D721Med (cell line): ENCODE data around the gene RIPOR1.
"Not testable (repeated sequence)": the region's sequence is repeated elsewhere in the genome, so short reads cannot be mapped to it uniquely, and the experiment has no call there.

Experiments used
- DNase-seq: peaks from one replicate; pipeline ENCODE4 v3.0.0; 2011; ENCODE audit warnings: low spot score; ENCODE audit not compliant: insufficient read length
- FAIRE-seq: peaks from 2 replicates; lab custom pipeline; 2011; peaks lifted over from hg19 to GRCh38; lab: Jason Lieb, UNC
- TF ChIP-seq, protein P1 (sequence below): IDR thresholded peaks from 2 replicates; pipeline ENCODE4 v1.5.1; 2012; ENCODE audit warnings: mild to moderate bottlenecking, control low read depth; ENCODE audit not compliant: insufficient read depth; ENCODE audit errors: missing control alignments

The RIPOR1 gene

DNA sequence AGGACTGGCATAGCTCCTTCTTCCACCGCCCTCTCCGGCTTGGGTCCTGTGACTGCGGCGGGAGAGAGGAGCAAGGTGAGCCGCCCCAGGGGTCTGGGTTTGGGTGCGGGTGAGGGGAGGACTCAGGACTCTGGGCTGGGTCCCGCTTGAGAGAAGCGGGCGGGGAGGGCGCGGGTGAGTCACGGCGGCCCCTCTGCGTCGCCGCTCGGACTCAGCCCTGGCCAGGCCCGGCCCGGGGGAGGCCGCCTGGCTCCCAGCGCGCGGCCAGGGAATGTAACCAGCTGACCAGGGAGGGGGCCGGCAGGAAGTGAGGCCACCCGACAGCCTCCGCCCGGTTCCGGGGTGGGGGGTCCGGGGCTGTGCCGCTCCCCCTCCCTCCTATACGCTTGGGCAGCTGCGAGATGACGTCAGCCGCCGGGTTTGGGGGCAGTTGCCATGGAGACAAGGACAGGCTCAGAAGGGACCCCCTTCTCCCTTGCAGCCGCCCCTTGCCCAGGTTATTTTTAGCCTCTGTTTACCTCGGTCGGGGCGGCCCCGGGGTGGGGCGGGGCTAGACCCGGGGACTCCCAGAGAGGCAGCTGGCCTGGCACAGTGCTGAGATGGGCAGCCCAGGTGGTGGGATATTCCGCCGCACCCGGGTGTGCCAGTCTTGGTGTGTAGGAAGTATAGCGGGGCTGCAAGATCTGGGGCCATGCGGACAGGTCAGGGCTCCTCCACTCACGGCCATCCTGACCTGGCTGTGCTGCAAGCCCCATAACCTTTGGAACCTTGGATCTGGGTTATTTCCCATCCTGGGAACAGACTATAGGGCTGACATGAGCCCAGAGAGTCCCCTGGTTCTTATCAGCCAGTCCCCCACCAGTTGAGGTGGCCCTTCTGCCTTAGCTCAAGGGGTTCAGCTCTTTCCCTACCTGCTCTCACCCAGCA is 1.6 kb downstream of the RIPOR1 start:
- TF ChIP-seq, protein P1, sequence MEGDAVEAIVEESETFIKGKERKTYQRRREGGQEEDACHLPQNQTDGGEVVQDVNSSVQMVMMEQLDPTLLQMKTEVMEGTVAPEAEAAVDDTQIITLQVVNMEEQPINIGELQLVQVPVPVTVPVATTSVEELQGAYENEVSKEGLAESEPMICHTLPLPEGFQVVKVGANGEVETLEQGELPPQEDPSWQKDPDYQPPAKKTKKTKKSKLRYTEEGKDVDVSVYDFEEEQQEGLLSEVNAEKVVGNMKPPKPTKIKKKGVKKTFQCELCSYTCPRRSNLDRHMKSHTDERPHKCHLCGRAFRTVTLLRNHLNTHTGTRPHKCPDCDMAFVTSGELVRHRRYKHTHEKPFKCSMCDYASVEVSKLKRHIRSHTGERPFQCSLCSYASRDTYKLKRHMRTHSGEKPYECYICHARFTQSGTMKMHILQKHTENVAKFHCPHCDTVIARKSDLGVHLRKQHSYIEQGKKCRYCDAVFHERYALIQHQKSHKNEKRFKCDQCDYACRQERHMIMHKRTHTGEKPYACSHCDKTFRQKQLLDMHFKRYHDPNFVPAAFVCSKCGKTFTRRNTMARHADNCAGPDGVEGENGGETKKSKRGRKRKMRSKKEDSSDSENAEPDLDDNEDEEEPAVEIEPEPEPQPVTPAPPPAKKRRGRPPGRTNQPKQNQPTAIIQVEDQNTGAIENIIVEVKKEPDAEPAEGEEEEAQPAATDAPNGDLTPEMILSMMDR = no peak
- DNase-seq (no peak), FAIRE-seq (no peak)

DNA sequence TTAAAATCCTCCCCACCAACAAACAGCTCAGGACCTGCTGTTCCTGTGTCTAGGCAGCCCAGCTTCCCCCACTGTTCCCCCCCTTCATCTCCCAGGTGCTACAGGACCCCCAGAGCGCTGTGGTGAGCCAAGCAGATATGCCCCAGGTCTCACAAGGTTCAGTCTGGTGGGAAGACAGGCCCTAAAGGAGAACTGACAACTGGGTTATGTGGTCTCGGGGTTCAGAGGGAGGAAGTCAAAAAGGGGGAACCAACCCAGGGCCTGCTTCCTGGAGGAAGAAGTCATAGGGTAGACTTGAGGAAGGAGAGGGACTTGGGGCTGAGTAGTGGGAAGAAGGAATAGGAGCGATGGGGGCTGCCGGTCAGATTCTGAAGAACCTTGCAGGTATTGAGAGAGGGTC is 2.6 kb downstream of the RIPOR1 start:
- DNase-seq = no peak
- FAIRE-seq = no peak

DNA sequence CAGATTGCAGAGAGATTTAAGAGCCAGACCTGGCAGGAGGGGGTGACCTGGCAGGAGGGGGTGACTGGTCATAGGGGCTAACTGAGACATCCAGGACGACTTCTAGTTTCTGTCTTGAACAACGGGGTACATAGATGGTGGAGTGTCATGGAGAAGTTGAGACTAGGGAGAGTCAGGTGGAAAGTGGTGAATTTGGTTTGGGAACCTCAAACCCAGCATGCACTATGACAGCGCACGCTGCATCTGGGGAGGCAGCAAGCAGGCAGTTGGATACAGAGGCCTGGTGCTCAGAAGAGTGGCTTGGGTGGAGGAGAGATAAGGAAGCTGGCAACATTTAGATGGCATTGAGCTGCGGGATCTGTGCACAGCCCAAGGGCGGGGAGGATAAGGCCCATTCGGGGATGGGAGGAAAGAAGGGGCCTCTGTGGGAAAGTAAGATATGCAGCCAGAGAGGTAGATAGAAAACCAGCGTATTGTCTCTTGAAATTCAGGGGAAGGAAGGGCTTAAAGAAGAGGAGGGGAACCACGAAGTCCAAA is 4.5 kb downstream of the RIPOR1 start:
- DNase-seq (no peak), FAIRE-seq (no peak)
- TF ChIP-seq, protein P1 = no peak

More for the DNA sequence above, 2.6 kb downstream of the RIPOR1 start:
- TF ChIP-seq, protein P1 = no peak

DNA sequence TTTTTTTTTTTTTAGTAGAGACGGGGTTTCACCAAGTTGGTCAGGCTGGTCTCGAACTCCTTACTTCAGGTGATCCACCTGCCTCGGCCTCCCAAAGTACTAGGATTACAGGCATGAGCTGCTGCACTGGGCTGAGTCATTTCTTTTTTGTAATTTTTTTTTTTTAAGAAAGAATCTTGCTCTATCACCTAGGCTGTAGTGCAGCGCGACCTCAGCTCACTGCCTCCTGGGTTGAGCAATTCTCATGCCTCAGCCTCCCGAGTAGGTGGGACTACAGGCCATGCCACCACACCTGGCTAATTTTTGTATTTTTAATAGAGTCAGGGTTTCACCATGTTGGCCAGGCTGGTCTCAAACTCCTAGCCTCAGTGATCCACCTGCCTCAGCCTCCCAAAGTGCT is 5.4 kb downstream of the RIPOR1 start:
- not testable (repeated sequence) for DNase-seq, FAIRE-seq

DNA sequence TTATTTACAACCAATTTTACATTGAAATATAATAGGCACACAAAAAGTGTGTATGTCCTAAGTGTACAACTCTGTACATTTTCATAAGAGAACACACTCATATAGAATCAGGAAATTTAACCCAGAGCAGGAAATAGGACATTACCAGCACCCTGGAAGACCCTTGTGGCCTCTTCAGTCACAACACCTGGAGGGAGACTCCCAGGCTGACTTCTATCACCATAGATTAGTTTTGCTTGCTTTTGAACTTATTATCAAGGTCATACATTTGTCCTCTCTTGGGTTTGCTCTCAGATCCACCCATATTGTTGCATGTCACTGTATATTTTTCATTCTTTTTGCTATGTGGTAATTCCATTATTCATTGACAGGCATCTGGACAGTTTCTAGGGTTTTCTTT is 5.8 kb downstream of the RIPOR1 start:
- DNase-seq (no peak), FAIRE-seq (no peak)
- TF ChIP-seq, protein P1 = no peak

DNA sequence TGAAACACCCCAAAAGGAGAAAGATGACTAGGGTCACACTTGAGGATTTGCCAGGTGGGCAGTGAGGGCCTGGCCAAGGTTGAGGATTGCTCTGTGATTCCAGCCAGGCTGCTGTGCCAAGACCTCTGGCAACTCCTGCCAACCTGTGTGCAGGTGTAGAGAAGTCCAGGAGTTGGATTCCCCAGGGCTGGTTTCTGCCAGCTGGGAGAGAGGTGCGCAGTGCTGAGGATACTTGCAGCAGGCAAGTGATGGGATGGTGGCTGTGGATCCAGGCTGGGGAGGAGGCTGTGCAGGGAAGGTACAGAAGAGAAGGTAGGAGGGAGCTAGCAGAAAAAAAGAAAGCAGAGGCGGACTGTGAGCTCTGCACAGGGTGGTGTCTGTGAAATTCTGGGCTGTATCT is 6.6 kb downstream of the RIPOR1 start:
- FAIRE-seq = no peak
- TF ChIP-seq, protein P1 = no peak
- no peak for DNase-seq

DNA sequence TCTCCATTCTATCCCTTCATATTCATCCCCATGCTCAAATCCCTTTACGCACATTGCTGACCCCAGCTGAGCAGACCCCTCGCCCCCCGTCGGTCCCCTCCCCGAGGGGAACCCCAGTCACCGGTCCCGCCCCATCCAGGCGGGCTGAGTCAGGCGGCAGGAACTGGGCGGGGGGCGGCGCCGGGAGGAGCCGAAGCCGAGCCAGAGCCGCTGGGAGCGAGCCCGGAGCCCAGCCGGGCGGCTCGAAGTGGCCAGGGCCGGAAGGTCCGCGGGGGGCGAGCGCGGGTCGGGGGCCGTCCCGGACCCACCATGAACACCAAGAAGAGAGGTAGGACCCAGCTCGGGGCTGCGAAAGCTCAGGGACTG is 8.6 kb downstream of the RIPOR1 start:
- no peak for DNase-seq
- no peak for FAIRE-seq
- TF ChIP-seq, protein P1 = no peak
